SK-N-MC (cell line): Measurements from ENCODE around the gene PHLDB2.

Source experiments
- EZH2 ChIP-seq: fragments of 200-600 bp; sonication (generic); IDR thresholded peaks from one replicate; pipeline ENCODE4 v1.6.1; 2017; ENCODE audit warnings: antibody characterized with exemption
- POLR2AphosphoS5 ChIP-seq: IDR thresholded peaks from 2 replicates; pipeline ENCODE4 v1.6.1; 2012; ENCODE audit warnings: mild to moderate bottlenecking, low read depth, low read length, borderline replicate concordance

DNA sequence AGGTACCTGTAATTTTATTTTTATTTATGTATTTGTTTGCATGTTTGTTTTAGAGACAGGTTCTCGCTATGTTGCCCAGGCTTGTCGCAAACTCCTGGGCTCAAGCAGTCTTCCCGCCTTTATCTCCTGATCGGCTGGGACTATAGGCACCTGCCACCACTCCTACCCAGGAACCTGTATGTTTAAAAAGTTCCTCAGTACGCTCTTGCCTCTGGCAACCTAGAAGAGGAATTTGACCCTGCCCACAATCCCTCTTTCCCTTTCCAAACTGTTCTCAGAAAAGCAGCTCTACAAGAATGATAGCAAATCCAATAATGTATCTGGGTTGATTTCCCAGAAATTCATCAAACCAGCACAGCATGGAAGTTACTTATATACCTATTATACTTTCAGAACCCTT lies 20.9 kb upstream of the PHLDB2 start:
- no peak for TF ChIP-seq EZH2
- TF ChIP-seq POLR2AphosphoS5, result no peak
